H54 (cell line): ENCODE data around the gene LRRC15.

Source experiments
- DNase-seq: peaks from one replicate; pipeline ENCODE4 v3.0.0; 2011; ENCODE audit warnings: low spot score, mixed read lengths; ENCODE audit not compliant: insufficient read length
- FAIRE-seq: peaks from 3 replicates; lab custom pipeline; 2011; peaks lifted over from hg19 to GRCh38; lab: Jason Lieb, UNC
- POLR2A ChIP-seq: IDR thresholded peaks from 2 replicates; pipeline ENCODE4 v1.6.1; 2011; ENCODE audit warnings: low read depth, mild to moderate bottlenecking, low read length

The LRRC15 gene

GRCh38 chr3:194320744-194321243 lies 48.7 kb downstream of the LRRC15 start:
- FAIRE-seq (no peak), DNase-seq (no peak)
- TF ChIP-seq POLR2A, result no peak

DNA sequence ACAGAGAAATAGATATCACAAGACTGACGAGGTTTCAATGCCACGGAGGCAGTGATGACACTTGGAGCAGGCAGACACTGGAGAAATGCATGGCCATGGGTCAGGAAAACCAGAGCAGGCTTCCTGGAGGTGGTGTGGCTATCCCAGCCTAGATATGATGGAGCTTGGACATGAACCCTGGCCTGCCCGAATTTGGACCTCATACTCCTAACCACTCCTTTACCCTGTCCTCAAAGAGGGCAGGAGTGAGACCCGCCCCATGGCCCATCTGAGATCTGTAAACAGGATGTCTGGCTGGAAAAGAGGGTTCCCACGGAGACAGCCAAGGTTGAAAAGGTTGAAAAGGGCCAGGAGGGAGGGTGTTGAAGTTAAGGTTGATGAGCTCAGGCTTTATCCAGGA lies 49.4 kb downstream of the LRRC15 start:
- TF ChIP-seq POLR2A, result no peak
- FAIRE-seq (no peak), DNase-seq (no peak)

- DNase-seq (no peak), FAIRE-seq (no peak)
- TF ChIP-seq POLR2A, result no peak
These were observed 50.9 kb downstream of the LRRC15 start for GRCh38 chr3:194318511-194319161.

GRCh38 chr3:194316918-194317317 lies 52.6 kb downstream of the LRRC15 start:
- no peak for TF ChIP-seq POLR2A
- no peak for DNase-seq
- FAIRE-seq, result no peak

DNA sequence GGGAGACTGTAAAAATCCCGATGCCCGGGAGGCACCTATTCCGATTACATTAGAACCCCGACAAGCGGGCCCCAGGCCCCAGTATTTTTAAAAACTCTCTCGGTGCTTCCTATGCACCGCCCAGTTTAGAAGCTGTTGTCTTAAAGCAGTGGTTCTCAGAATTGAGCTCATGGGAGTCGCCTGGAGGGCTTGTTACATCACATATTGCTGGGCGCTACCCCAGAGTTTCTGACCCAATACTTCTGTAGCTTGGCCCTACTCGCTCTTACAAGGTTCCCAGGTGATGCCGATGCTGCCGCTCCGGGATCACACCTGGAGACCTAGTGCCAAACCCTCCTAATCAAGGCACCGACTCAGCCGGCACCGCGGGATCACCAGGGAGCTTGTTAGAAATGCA lies 53.6 kb downstream of the LRRC15 start:
- DNase-seq (no peak), FAIRE-seq (no peak)
- TF ChIP-seq POLR2A, result no peak

- no peak for FAIRE-seq
These were observed 54.2 kb downstream of the LRRC15 start for GRCh38 chr3:194315088-194315964.

DNA sequence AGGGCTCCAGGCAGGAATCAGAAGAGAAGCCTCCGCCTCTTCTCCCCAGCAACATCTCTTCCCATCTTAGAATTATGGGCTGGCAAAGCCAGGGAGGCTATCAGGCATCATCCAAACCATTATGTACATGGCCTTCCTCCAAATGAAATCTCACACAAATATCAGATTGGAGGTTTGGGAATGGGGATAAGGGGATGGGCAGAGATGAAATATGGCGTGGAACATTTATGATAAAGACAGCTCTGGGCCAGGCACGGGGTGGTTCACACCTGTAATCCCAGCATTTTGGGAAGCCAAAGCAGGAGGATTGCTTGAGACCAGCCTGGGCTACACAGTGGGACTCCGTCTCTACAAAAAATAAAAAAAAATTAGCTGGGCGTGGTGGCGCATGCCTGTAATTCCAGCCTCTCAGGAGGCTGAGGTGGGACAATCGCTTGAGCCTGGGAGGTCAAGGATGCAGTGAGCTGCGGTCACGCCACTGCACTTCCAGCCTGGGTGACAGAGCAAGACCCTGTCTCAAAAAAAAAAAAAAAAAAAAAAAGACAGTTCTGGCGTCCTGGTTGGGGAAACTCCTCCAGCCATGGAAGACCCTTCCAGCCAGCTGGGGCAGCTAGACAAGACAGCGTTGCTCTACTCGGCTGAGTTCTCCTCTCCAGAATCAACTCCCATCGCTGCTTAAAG lies 55.0 kb downstream of the LRRC15 start:
- no peak for TF ChIP-seq POLR2A
- FAIRE-seq, result no peak

More at GRCh38 chr3:194315088-194315964, 54.2 kb downstream of the LRRC15 start:
- no peak for TF ChIP-seq POLR2A
- peak; percentile 92 for DNase-seq

GRCh38 chr3:194313560-194314387 lies 55.8 kb downstream of the LRRC15 start:
- FAIRE-seq (no peak), DNase-seq (no peak)
- TF ChIP-seq POLR2A, result no peak

More for the DNA sequence above, 55.0 kb downstream of the LRRC15 start:
- no peak for DNase-seq

- no peak for DNase-seq
- TF ChIP-seq POLR2A, result no peak
These were observed 56.7 kb downstream of the LRRC15 start for GRCh38 chr3:194312743-194313281.

GRCh38 chr3:194312186-194312742 lies 57.3 kb downstream of the LRRC15 start:
- TF ChIP-seq POLR2A, result no peak
- no peak for FAIRE-seq
- DNase-seq, result no peak

More at GRCh38 chr3:194312743-194313281, 56.7 kb downstream of the LRRC15 start:
- no peak for FAIRE-seq

- no peak for TF ChIP-seq POLR2A
- no peak for DNase-seq
- FAIRE-seq, result no peak
These were observed 58.5 kb downstream of the LRRC15 start for GRCh38 chr3:194311000-194311399.

GRCh38 chr3:194310060-194310835 lies 59.3 kb downstream of the LRRC15 start:
- no peak for TF ChIP-seq POLR2A
- no peak for DNase-seq
- no peak for FAIRE-seq
